HCEC 1CT (cell line): ENCODE measurements around the gene PRSS21.

Experiments used
- DNase-seq: peaks from one replicate; pipeline ENCODE4 v3.0.0-alpha.2; 2017

The PRSS21 gene

GRCh38 chr16:2846511-2847310 is 29.7 kb downstream of the PRSS21 start:
- DNase-seq = peak; percentile 85

- DNase-seq = no peak
Observed at GRCh38 chr16:2848933-2849725, 32.1 kb downstream of the PRSS21 start.

DNA sequence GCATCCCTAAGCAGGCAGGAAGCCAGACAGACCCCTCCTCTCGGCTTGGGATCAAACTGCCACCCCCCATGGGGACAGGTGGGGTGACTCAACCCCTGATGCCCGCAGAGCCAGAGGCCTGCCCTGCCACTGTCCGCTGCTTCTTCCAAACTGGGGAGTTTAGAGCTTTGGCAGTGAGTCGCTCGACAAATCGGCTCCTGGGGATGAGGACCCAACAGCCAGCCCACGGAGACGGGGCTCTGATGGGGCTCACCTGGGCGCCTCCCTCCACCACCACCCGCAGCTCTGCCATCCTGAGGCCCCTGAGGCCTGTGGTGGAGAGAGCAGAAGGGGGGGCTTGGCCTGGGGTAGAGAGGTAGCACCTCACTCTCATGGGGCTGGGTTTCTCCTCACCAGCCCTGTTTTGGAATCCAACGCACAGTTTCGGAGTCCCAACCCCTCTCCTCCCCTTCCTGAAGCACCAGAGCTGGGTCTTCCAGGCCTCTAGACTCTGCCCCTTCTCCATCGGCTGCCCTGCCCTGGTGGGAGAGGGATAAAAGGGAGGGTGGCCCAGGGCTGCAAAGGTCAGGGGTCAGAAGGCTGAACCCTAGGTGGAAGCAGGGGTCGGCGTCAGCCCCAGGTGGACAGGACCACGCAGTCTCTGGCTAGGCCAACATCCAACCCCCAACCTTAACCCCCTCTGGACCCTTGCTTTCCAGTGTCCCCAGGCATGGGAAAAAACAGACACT is 35.1 kb downstream of the PRSS21 start:
- DNase-seq = no peak

DNA sequence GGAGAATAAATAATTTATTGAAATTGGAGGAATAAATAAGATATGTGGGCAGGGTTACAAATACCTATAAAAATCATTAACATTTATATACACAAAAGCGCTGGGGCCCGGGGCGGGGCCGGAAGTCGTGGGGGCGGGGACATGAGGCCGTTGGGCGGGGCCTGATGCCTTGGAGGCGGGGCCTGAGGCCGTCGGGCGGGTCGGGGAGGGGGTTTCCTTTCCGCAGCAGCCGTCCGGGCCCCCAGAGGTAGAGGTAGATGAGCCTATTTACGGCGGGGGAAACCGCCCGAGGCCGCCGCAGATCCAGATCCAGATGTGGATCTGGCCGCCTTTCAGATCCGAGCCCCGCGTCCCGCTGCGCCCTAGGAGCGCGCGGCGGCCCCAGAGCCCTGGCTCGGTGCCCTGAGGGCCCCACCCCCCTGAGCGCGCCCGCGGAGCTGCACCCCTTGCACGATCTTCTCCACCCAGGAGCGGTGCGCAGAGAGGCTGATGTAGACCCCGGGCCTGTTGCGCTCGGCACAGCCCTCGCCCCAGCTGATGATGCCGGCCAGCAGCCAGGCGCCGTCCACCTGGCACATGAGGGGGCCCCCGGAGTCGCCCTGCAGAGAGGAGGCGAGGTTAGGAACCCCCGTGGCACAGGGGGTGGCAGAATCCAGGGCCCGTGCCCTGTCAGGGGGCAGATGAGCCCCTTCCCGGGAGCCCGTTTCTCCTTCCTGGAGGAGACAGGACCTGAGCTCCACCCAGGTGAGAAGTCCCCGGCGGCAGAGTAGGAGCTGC is 35.9 kb downstream of the PRSS21 start:
- DNase-seq = no peak

DNA sequence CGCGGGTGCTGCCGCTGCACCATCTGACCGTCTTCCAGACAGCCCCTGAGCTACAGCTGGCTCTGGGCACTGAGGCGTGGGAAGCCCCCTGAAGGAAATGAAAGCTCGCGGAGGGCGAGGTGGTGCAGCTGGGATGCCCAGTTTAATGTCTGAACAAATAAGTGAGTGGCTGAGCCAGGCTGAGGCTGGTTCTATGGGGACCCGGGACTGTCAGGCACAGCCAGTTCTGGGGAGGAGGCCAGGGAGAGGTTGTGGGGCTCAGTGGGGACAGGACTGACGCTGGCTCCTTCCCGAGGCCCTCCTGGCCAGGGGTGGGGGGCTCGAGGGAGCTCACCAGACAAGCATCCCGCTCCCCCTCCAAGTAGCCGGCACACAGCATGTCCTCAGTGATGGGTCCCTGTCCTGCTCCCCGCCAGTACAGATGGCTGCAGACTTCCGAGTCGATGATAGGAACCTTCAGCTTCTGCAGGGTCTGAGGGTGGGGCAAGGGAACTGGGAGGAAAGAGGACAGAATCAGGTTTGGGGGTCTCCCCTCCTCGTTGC is 36.6 kb downstream of the PRSS21 start:
- DNase-seq = no peak

DNA sequence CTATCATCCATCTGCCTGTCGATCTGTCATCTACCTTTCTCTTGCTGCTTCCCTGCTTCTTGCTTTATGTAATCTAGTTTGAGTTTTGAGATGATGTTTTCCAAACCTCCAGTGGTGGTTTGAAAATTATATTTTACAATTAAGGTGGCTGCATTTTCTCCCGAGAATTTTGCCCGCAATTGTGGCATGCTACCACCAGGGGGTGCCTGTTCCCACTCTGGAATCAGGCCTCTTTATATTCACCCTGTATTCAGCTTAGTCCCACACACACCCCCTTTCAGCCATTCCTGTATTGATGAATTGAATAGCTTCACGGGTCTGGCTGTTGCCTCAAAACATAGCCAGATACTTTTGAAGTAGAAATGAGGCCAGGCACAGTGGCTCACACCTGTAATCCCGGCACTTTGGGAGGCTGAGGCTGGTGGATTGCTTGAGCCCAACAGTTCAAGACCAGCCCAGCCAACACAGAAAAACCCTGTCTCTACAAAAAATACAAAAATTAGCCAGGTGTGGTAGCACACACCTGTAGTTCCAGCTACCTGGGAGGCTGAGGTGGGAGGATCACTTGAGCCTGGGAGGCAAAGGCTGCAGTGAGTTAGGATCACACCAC is 37.8 kb downstream of the PRSS21 start:
- no peak for DNase-seq

DNA sequence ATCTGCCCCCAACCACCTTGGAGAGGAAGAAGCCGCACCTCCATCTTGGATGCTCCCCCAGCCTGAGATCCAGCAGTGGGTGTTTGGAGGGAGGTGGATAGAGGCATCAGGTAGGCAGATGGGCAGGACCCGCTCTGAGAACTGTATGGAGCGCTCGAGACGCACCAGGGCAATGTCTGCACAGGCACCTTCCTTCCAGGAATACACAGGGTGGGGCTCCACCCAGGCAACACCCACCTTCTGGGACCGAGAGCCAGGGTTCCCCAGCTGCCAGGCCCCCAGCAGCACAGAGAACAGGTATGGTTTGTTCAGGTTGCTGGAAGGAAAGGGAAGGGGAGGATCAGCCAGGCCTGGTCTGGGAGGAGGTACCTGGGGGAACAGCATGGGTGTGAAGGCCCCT is 38.5 kb downstream of the PRSS21 start:
- no peak for DNase-seq

- DNase-seq = peak; percentile 7
Observed at GRCh38 chr16:2856061-2856670, 39.1 kb downstream of the PRSS21 start.

- DNase-seq = no peak
Observed at GRCh38 chr16:2856686-2857450, 39.8 kb downstream of the PRSS21 start.

DNA sequence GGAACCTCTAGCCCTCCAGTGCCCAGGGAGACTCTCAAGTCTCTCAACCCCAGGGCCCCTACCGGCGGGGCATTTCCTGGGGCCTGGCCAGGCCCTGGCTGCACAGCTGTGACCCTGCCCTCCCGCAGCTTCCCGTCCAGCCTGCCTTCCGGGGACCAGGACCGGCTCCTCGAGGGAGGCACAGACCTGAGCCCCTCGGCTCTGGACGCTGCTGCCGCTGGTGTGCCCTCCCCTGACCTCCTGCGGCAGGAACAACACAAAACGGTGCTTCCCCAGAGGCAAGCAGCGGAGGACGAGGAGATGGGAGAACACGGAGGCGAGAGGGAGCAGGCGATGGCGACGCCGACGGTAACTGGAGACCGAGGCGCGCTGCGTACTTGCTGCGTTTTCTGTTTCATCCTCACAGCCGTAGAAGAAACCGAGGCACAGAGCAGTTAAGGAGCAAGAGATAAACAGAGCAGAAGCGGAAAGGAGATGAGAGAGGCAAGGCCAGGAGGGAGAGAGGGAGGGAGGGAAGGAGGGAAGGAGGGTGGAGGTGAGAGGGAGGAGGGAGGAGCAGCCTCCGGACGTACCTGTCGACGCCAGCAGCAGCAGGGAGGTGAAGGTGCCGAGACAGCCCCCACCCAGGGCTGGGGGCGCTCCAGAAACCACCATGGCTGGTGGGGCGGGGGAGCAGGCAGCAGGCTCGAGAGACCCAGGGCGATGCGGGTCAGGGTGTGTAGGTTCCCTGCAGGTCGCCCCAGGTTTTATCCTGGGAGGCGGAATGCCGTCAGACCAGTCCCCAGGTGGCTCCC is 40.6 kb downstream of the PRSS21 start, which contains the start of gene PRSS22:
TSS of gene PRSS22 (minus strand) at position 720 of the 794 bp plus-strand sequence. CDS start at position 654, 66 bp downstream.
- no peak for DNase-seq

GRCh38 chr16:2858245-2859025 is 41.4 kb downstream of the PRSS21 start:
- no peak for DNase-seq

DNA sequence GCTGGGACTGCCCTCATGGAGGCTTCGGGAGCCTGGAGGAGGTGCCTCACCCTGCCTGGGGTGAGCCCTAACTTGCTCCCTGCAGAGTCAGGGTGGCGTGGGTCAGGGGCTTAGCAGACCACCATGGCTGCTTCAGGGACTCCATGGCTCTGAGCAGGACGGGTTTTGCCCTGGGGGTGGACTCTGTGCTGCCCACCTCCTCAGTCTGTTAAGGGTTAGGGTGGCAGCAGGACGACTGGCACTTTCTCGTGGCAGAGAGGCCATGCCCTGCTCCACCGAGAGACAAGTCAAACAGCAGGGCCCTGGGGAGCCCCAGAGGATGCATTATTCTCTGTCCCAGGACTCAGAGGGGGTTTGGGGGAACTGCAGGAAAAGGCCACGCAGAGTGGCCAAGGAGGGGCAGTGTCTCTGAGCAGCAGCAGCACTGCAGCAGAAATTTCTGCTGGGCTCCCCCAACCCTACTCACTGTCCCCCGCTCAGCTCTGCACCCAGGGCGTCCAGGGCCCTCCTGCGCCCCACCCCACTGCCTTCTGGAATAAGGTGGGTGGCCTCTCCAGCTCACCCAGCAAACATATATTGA is 42.7 kb downstream of the PRSS21 start:
- DNase-seq = no peak

DNA sequence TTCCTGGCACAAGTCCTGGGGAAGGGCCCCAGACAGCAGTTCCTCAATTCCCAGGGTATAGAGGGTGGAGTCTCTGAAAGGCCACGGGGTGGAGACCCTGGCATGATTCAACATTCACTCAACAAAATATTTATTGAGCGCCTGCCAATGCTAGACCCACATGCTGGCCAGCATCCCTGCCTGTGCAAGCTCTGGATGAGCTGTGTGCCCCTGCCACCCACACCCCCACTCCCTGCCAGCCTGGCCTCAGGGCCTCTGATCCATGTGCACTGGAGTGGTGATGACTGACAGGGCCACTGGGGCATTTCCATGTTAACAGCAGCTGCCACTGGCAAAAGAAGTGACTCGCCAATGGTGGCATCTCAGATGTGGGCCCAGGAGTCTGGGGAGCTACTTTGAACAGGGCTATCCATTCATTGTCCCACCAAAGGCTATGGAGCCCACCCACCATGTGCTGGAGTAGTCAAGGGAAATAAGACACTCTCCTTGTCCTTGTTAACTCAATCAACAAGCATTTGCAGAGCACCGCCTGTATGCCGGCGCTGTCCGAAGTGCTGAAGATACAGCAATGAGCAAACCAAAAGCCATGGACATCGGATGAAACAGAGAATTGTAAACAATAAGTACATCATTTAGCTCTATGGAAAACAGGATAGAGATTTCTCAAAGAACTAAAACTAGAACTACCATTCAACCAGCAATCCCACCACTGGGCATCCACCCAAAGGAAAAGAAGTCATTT is 44.0 kb downstream of the PRSS21 start:
- no peak for DNase-seq

DNA sequence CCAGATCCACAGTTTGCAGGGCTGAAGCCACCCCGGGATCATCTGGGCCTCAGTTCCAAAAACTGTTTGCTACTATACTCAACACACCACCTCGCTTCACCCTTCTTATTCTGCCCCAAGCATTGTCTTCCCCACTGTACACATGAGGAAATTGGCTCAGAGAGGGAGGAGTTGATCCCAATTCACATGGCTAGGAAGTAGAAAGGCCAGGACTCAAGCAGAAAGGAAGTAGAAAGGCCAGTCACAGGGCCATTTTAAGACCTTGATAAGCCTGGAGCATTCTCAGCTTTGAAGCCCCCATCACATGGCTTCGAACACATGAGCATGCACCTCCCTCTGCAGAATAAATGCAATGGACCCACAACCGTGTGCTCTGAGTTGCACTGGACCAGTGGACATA is 48.6 kb downstream of the PRSS21 start:
- DNase-seq = no peak

- no peak for DNase-seq
Observed at GRCh38 chr16:2866431-2866830, 49.4 kb downstream of the PRSS21 start.

DNA sequence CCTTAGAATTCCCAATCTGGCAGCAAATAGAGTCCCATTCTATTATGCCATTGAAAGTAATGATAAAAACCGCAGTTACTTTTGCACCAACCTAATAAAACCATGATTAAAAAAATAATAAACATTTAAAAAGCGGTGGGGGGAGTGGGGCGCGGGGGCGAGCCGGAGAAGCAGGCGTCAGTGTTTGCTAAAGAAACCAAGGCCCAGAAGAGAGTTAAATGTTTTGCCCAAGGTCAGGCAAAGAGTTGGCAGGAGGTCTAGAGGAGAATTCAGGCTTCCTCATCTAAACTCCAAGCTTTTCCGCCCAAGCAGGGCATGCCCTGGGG is 50.6 kb downstream of the PRSS21 start:
- DNase-seq = no peak

- peak; percentile 84 for DNase-seq
Observed at GRCh38 chr16:2867987-2868789, 51.2 kb downstream of the PRSS21 start.
